HuH-7.5 (cell line): ENCODE data around the gene PRSS22.
A peak's percentile ranks its signal among the peaks of the same experiment; 100 is the strongest.

Experiments used
- DNase-seq: peaks from one replicate; pipeline ENCODE4 v3.0.0; 2011; ENCODE audit warnings: low spot score

The PRSS22 gene

DNA sequence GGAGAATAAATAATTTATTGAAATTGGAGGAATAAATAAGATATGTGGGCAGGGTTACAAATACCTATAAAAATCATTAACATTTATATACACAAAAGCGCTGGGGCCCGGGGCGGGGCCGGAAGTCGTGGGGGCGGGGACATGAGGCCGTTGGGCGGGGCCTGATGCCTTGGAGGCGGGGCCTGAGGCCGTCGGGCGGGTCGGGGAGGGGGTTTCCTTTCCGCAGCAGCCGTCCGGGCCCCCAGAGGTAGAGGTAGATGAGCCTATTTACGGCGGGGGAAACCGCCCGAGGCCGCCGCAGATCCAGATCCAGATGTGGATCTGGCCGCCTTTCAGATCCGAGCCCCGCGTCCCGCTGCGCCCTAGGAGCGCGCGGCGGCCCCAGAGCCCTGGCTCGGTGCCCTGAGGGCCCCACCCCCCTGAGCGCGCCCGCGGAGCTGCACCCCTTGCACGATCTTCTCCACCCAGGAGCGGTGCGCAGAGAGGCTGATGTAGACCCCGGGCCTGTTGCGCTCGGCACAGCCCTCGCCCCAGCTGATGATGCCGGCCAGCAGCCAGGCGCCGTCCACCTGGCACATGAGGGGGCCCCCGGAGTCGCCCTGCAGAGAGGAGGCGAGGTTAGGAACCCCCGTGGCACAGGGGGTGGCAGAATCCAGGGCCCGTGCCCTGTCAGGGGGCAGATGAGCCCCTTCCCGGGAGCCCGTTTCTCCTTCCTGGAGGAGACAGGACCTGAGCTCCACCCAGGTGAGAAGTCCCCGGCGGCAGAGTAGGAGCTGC lies 5.1 kb downstream of the PRSS22 start:
- DNase-seq: no peak

DNA sequence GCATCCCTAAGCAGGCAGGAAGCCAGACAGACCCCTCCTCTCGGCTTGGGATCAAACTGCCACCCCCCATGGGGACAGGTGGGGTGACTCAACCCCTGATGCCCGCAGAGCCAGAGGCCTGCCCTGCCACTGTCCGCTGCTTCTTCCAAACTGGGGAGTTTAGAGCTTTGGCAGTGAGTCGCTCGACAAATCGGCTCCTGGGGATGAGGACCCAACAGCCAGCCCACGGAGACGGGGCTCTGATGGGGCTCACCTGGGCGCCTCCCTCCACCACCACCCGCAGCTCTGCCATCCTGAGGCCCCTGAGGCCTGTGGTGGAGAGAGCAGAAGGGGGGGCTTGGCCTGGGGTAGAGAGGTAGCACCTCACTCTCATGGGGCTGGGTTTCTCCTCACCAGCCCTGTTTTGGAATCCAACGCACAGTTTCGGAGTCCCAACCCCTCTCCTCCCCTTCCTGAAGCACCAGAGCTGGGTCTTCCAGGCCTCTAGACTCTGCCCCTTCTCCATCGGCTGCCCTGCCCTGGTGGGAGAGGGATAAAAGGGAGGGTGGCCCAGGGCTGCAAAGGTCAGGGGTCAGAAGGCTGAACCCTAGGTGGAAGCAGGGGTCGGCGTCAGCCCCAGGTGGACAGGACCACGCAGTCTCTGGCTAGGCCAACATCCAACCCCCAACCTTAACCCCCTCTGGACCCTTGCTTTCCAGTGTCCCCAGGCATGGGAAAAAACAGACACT lies 5.8 kb downstream of the PRSS22 start:
- no peak for DNase-seq

DNA sequence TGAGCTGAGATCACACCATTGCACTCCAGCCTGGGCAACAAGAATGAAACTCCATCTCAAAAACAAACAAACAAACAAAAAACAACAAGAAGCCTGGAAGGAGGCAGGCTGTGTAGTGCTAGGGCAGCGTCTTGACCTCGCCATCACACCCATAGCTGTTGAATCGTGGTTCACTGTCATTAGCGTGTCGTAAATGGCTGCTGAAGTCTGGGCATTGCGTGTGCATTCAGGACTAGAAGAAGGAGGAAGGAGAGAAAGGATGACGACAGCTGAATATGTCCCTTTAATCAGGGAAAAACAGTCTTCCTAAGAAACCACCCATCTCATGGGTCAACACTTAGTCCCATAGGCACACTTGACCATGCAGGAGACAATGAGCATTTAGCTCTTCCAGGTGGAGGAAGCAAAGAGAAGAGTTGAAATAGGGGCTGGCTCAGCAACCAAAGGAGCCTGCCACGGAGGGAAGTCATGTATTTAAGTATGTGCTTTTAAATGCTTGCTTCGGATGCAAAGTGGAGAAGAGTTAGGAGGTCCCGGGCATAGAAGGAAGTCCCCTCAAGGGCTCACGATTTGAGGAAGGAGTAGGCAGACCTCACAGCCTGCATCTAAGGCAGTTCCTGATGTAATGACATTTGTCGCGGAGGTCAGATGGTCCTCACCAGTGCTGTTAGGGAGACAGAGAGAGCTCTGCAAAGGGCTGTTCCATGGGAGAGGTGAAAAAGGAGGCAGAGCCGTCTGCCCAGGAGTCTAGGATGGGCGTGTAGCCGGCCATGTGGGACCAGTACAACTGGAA lies 8.8 kb downstream of the PRSS22 start:
- DNase-seq: no peak

DNA sequence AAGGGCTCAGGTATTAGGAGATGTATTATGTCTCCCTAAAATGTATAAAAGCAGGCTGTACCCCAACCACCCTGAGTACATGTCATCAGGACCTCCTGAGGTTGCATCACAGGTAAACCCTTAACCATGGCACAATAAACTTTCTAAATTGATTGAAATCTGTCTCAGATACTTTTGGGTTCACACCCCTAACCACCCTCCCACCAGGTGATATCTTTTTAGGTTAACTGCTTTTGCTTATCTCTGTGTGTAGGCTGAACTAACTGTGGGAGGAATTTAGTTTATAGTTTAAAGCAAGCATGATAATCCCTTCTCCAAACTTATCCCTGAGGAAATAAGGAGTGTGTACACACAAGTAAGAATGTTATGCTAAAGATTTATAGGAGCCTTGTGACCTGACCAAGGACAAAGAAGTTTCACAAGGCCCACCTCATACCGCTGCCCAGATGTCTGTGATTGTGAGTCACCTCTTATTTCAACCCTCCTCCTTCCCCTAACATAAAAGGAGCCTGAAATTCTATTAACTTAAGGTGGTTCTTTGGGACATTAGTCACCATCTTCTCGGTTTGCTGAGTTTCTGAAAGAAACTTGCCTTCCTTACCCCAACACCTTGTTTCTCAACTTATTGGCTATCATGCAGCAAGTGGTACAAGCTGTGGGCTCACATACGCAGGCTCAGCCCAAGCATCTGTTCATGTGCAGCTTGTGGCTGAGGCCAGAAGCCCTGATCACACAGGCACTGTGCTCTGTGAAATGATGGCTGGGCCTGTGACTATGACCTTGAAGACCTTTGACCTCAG lies 11.3 kb downstream of the PRSS22 start:
- no peak for DNase-seq

DNA sequence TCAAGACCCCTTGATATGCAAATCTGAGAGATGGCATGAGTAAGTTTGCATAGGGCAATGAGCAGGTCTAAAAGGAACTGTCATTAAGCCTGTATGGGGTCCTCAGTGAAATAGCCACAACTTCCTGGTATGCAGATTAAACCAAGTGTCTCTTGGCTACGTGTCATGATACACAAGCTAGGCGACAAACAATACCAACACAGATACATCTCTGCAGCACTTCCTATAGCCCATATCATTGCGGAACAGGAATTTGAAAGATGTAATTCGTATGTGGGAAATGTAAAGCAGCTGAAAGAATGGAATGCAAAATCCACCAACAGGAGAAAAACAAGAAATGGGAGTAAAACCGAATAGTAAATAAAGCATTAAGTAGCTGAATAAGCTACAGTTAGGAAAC lies 12.9 kb downstream of the PRSS22 start:
- DNase-seq: no peak

DNA sequence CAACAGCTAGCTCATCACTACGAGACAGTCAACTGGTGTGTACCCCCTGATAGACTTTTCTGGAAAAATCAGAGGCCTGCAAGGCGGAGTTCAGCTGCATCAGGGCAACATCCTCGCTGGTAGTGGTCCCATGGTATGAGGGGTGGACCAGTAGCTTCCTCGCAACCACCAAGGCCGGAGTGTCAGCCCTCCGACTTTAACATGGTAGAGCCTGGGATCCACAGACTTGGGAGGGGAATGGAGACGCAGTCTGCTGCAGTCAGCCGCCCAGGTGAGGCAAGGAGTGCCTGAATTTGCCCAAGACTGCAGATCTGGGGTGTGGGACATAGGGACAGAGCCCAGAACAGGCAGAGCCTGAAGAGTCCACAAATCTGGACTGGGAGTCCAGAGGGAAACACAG lies 14.4 kb downstream of the PRSS22 start:
- no peak for DNase-seq

DNA sequence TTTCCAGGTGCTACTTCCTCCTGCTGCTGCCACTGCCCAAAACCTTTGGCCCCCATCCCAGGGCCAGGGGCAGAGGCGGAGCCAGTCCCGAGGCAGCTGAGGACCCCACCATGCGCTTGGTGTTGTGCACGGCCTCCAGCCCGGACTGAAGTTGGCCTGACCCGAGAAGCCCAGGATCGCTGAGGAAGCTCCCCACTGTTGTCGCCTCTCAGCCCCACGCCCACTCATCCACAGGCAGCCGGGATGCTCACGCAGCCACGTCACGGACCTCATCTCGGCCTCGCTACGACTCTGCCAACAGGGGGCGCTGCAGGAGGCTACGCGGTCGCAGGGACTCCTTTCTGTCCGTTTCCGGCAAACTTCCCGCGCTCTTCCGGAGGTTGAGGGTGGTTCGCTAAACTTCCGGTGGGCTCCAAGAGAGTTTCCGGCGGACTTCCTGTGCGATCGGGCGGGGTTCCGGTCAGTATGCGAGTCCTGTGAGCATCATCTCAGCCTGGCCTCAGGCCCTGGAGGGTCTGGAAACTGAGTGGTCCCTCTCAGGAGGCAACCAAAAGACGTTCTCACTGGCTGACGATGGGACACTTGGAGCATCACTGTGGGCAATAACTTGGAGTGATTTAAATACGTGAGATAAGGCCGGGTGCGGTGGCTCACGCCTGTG lies 15.5 kb downstream of the PRSS22 start:
- no peak for DNase-seq

DNA sequence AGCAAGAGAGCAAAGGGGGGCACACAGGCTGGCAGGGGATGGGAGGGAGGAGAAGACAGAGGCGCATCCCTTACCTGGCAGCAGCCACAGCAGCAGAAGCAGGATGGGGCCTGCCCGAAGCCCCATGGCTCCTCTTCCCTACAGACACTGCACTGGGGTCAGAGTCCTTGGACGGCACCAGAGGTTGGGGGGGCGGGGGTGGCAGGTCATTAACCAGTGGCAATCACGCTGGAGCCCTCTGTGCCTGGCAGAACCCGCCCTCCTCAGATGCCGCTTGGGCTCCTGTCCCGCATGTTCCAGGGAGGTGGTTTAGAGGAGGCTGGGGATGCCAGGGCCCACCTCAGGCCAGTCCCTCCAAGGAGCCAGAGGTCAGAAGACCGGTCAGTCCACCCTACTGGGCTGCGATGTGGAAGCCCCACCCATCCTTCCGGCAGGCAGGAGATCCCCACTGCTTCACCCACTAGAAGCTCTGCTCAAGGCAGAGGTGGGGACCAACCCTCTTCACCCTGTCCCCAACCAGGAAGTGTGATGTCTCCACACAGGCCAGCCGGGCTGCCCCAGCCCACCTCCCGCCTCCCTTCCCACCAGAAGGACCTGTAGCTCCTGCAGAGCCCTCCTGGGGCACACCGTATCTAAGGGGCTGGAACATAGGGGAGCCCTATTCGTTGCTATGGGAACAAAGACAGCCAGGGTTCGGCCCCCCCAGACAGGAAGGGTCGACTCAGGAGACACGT lies 16.2 kb downstream of the PRSS22 start:
- no peak for DNase-seq

DNA sequence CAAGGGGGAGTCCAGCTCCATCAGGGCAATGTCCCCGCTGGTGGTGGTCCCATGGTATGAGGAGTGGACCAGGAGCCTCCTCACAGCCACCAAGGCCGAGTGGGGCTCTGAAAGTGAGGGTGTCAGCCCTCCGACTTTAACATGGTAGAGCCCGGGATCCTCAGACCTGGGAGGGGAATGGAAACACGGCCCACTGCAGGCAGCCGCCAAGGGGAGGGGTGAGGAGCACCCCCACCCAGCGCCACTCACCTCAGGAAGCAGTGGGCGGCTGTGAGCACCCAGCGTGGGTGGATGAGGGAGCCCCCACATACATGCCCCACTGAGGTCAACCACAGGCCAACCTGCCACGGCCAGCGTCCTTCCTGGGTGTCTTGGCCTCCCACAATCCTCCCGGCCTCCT lies 17.1 kb downstream of the PRSS22 start:
- no peak for DNase-seq

DNA sequence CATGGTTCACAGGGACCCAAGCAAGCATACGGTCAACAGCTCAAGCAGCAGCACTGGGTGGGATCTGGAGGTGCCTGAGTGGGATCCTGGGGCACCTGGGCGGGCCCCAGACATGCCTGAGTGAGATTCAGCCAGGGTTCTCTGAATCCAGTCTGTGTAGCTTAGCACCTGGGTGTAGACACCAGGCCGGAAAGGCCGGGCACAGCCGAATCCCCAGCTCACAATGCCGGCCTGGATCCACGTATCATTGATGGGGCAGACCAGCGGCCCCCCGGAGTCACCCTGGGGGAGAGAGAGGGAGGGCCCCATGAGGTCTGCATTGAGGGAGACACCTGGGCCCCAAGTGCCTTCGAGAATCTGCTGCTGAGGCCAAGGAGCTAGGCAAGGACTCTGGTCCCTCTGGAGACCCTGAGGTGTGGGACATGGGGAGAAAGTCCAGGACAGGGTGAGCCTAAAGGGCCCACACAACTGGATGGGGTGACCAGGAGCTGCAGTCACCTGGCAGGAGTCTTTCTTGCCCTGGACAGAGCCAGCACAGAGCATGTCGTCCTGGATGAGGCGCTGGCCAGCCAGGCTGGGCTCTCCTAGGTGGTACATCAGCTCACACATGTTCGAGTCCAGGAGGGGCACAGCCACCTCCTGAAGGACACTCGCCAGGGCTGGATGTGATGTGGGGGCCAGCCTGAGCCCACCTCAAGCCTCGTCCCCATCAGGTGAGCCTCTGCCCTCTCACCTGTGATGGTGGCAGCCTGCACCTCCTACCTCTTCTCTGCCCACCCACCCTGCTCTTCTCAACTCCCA lies 18.1 kb downstream of the PRSS22 start:
- no peak for DNase-seq

DNA sequence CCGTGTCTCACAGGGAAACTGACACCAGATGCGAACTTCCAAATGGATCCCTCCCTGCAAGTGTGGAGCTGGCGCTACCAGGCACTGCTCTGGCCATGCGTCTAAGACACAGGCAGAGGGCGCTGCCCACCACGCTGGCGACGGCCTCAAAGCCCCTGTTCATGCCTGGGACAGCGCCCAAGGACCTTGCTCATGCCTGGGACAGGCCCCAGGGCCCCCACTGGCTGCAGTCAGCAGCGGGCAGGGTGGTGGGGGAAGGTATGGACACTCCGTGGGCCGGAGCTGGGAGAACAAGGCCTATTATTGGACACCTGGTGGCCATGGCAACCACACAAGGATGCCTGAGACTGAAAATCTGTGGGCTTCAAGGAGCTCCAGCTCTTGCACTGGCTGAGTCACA lies 19.0 kb downstream of the PRSS22 start:
- DNase-seq: peak; percentile 74

DNA sequence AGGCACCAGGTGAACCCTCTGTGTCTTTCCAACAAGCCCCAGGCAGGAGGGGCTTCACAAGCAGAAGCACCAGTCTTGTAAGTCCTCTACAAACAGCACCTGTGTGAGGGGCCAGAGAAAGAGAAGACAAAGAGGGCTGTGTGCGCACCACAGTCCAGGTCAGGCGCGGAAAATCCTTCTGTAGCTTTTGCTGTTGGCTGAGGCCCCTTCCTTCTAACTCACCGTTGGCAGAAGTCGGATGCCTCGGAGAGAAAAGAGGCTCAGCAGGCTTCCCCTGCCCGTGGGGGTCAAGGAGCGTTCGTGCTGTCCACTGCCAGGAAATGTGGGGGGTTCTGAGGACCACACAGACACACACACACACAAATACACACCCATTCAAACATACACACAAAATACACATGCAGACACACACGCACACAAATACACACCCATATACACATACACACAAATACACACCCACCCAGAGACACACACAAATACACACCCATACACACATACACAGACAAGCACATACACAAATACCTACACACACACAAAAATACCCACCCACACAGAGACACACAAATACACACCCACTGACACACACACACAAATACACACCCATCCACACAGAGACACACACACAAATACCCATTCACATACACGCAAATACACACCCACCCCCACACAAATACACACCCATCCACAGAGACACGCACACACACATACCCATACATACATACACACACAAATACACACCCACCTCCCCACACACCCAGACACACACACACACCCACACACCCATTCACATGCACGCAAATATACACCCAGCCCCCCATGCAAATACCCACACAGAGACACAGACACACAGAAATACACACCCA lies 21.1 kb downstream of the PRSS22 start:
- no peak for DNase-seq

DNA sequence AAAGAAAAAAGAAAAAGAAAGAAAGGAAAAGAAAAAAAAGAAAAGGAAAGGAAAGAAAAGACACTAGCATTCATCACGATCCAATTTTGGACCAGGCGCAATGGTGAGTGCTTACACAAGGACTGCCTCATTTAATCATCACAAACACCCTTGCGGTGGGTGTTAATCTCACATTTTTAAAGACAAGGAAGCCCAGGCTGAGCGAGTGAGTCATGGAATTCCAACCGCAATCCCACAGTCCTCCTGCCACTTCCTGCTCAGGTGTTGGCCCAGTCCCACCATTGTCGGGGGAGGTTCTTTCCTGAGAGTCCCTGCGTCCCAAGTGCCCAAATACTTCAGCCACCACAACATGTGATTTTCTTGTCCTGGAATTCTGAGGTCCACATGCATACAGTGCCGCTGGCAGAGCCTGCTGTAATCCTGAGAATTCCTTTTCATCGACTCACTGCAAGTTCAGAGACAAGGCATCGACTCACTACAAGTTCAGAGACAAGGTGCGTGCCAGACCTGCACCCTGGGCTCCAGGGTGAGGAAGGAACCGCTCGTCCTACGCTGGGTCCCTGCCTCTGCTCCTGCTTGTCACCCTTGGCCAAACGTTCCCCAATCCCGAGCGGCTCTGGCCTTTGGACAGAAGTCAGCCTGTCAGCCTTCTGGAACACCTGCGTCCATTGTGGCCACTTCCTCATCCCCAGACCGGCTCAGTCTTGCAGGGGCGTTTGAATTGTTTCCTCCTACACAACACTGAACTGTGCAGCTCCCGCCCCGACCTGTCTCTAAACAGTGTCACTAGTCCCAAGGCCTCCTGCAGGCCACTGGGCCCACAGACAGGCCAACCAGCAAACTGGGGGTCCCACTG lies 22.1 kb downstream of the PRSS22 start:
- DNase-seq: no peak

DNA sequence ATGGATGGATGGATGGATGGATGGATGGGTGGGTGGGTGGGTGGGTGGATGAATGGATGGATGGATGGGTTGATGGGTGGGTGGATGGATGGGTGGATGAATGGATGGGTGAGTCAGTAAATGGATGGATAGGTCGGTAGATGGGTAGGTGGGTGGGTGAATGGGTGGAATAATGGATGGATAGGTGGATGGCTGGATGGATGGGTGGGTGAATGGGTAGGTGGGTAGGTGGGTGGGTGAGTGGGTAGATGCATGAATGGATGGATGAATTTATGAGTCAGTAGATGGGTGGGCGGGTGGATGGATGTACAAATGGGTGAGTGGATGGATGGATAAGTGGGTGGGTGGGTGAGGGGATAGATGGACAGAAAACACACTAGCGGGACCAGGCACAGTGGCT lies 23.0 kb downstream of the PRSS22 start:
- DNase-seq: no peak

DNA sequence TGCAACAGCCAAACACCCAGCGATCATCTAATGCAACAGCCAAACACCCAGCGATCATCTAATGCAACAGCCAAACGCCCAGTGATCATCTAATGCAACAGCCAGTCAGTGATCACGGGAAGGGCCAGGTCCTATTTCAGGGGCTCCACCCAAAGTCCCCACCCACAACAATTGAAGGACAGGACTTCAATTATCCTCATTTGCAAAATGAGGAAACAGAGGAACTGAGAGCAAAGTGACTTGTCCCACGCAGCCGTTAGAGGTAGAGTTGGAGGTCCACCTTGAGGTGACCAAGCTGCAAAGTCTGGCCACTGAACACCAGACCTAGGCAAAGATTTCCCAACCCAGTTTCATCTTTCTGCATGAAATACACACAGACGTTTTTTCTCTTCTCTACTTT lies 24.2 kb downstream of the PRSS22 start:
- no peak for DNase-seq

DNA sequence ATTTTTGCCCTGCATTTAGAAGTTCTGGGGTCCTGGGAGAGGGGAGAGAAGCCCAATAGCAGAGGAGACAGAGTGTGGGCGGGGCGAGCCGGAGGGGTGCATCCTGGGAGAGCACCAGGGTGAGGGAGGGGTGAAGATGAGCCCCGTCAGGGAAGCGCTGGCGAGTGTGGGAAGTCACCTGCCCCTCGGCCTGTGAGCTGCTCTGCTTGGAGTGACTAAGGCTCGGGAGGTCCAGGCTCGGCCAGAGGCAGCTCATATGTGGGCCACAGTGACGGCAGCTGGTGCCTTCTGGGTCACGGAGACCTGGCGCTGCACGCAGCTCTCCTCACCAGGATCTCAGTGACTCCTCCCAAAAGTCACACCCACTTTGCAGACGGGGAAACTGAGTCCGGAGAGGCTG lies 26.8 kb downstream of the PRSS22 start:
- DNase-seq: no peak

DNA sequence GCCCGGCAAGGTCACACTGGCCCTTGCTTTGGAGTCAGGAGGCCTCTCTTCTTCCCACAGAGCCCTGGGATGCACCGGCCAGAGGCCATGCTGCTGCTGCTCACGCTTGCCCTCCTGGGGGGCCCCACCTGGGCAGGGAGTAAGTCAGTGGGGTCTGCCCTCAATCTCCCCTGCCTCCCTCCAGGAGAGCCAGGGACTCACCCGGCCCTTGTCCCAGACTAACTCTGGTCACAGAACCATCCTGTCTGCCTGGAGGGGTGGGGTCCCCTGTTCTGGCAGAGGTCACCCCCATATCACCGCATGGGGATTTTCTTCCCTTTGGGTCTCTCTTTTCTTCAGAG lies 27.6 kb downstream of the PRSS22 start:
- DNase-seq: no peak
